ENCODE measurements around the gene SHC1.
"Not testable (repeated sequence)": the region's sequence is repeated elsewhere in the genome, so short reads cannot be mapped to it uniquely, and the experiment has no call there.

The SHC1 gene

DNA sequence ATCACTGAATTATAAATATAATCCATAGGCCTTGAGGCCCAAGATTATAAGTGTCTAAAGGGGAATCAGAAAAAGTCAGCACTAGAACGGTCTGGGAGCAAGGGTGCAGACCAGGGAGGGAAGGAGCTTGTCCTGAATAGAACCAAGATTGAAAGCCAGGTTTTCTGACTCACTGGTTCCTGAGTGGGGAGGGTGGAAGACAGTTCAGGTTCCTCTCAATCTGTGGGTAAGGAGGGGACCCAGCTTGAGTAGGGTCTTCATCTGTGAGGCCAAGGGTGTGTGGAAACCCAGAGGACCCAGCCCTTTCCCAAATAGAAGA is 23.7 kb upstream of the SHC1 start:
- no peak for FAIRE-seq

- FAIRE-seq = no peak
These were observed 23.2 kb upstream of the SHC1 start, which contains the start of gene LENEP for GRCh38 chr1:154993572-154994268. LENEP (plus strand) TSS chr1:154993586; CDS start chr1:154993608, 22 bp downstream.

DNA sequence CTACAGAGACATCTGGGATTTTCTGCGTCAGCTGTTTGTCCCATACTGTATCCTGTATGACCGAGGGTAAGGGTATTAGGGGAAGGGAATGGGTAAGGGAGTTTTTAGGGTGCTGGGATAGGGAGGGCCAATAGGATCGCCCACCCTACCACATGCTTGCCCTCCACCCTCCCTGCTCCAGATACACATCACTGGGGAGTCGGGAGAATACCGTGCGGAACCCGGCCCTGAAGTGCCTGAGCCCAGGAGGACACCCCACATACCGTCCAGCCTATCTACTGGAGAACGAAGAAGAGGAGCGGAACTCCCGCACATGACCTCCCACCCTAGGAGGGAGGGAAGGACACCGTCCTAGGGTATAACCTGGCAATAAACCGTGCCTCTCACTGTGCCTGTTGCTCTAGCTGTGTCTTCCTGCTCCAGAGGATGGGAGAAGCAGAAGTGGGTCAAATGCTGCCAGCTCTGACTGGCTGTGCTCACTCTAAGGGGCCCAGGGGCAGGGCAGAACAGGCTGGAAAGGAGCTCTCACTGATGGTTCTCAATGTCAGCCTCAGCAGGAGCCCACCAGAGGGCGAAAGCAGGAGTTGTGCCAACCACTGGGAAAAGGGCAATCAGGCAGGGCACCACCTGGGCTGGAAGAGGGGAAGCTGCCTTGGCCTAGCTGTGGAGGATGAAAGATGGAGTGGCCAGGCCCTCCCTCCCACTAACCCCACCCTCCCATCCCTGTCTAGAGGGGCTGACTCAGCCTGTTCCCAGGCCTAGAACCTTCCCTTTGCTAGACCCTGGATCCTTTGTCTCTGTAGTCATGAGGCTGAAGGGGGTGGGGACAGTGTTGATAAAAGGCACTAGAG is 22.4 kb upstream of the SHC1 start:
- no peak for FAIRE-seq

- no peak for FAIRE-seq
These were observed 19.7 kb upstream of the SHC1 start for GRCh38 chr1:154990276-154990675.

DNA sequence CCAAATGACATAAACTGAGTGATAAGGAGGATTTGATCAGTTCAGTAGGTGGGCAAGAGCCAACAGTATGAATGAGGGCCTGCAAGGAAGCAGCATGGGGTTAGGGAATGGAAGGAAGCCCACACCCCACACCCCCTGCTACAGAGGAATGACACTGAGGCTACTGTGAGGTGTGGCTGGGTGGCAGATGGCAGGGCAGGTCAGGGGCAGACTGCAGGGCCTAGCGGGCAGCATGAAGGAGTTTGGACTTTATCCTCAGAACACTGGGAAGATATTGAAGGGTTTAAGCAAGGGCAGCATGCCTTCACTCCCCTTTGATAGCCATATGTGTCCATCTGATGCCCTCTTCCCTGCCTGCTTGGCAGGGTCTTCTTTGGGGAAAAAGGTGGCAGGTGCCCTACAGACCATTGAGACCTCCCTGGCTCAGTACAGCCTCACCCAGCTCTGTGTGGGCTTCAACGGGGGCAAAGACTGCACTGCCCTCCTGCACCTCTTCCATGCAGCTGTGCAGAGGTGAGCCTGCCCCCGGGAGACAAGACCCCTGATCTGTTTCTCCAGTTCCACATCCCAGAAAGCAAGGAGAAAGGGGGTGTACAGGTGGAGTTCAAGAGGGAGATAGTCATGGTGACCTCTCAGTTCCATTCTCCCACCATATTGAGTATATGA is 18.8 kb upstream of the SHC1 start:
- no peak for FAIRE-seq

GRCh38 chr1:154988058-154988954 is 17.8 kb upstream of the SHC1 start:
- no peak for FAIRE-seq

DNA sequence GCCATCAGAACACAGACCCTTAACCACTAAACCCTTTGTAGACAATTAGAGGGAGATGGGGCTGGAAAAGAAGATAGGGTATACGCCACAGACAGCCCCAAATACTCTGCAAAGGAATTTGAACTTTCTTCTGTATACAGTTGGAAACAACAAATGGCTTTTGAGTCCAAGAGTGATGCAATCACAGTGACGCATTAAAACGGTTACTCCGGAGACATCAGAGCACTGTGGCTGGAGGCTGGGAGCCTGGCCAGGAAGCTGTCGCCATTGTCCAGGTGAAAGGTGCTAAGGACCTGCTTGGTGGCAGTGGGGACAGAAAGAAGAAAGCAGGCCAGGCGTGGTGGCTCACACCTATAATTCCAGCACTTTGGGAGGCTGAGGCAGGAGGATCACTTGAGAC is 16.8 kb upstream of the SHC1 start:
- FAIRE-seq = no peak

DNA sequence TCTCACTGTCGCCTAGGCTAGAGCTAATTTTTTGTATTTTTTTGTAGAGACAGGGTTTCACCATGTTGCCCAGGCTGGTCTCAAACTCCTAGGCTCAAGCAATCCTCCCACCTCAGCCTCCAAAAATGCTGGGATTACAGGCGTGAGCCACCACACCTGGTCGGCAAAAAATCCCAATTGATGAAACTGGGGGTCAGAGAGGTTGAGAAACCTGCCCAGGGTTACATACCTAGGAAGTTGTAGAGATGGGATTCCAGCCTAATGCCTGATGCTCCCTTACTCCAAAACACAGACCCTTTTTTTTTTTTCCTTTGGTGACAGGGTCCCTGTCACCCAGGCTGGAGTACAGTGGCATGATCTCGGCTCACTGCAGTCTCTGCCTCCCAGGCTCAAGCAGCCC is 16.2 kb upstream of the SHC1 start:
- not testable (repeated sequence) for FAIRE-seq

GRCh38 chr1:154983776-154984466 is 13.4 kb upstream of the SHC1 start:
- no peak for FAIRE-seq

DNA sequence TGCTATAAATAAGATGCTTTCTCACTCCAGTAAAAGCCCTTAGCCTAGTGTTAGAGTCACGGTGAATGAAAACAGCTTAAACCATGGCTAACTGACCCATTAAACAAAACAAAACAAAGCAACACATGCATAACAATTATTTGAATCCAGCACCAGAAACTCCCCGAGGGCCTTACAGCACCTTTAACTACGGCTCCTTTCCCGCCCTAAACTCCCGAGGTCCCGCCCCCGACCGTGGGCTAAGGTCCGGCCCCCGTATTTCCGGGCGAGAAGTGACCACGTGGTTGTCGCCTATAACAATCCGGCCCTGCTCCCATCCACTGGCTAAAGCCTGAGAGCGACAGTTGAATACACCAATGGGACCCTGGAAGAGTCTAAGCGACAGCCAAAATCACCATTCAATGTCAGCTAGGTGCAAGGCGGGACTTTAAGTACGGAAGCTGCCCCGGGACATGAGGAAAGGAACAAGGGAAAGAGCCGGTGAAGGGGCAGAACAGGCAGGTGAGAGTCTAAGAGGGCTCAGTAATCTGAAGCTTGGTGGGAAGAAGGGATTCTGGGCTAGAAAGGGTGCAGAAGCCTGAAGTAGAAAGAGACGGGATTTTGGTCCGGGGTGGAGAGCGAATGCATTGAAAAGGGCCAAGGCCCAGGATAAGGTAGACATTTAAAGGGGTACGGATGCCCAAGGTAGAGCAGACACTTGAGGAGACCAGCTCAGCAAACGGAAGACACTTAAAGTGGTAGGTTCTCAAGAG is 12.5 kb upstream of the SHC1 start, which contains the start of gene FLAD1:
FLAD1 (plus strand) TSS at position 448 of the 752 bp plus-strand sequence. CDS start 351 bp downstream, outside the sequence.
- peak; percentile 97 for FAIRE-seq

GRCh38 chr1:154982341-154982740 is 11.8 kb upstream of the SHC1 start:
- no peak for FAIRE-seq

DNA sequence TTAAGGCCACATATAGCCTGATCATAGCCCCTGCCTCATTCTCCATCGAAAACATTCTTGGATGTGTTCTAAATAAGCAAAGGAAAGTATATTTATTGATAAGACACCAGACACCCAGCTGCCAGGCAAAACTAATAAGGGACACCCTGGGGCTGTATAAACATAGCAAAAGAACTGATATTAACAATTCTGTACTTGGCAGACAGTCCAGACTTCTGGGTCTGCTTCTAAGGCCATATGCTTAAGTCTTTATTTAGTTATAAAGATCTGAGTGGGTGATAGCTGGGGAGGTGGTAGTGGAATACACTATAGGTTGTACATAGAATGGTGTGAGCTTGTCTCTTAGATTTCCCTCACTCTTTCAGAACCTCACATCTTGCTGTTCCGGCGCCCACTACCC is 7.8 kb upstream of the SHC1 start:
- no peak for FAIRE-seq

DNA sequence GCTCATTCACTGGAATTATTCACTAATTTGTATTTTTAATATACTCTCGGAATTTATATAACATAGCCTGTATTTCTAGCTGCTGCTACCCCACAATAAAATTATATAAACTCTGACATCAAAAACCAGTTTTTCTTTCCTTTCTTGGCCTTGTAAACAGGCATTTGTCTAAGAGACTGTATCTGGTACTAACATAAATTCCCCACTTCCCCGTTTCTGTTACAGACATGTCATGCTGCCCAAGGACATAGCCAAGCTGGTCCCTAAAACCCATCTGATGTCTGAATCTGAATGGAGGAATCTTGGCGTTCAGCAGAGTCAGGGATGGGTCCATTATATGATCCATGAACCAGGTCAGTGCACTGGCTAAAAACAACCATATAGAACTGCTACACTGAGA is 7.2 kb upstream of the SHC1 start:
- not testable (repeated sequence) for FAIRE-seq

GRCh38 chr1:154975409-154976059 is 5.0 kb upstream of the SHC1 start:
- no peak for FAIRE-seq

DNA sequence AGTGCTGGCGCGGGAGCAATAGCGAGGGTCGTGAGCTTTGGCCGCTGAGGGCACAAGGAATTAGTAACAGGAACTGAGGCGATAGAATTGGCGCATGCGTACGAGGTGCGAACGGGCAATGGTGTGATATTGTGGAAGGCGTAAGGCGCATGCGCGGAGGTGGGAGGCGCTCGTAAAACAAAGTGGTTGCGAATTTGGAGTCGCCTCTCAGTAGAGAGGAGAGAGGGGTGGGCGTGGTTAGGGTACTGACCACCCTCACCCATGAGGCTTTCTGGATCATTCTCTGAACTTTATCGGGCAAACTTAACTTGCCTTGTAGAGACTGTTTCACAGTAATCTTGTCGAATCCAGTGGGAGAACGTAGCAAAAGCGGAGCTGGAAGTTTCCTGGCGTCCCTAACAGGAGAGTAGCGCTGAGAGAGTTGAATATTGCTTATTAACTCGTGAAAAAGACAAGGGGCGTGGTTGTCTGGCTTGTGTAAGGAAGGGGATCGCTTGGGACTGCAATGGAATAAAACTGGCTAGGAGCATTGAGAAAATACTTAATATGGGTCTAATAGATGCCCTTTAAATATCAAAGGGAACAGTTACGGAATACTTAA is 4.4 kb upstream of the SHC1 start:
- no peak for FAIRE-seq

GRCh38 chr1:154974102-154974807 is 3.7 kb upstream of the SHC1 start, which contains the start of gene CKS1B:
CKS1B (plus strand) TSS chr1:154974681; CDS start chr1:154974746, 65 bp downstream.
- peak; percentile 99 for FAIRE-seq

DNA sequence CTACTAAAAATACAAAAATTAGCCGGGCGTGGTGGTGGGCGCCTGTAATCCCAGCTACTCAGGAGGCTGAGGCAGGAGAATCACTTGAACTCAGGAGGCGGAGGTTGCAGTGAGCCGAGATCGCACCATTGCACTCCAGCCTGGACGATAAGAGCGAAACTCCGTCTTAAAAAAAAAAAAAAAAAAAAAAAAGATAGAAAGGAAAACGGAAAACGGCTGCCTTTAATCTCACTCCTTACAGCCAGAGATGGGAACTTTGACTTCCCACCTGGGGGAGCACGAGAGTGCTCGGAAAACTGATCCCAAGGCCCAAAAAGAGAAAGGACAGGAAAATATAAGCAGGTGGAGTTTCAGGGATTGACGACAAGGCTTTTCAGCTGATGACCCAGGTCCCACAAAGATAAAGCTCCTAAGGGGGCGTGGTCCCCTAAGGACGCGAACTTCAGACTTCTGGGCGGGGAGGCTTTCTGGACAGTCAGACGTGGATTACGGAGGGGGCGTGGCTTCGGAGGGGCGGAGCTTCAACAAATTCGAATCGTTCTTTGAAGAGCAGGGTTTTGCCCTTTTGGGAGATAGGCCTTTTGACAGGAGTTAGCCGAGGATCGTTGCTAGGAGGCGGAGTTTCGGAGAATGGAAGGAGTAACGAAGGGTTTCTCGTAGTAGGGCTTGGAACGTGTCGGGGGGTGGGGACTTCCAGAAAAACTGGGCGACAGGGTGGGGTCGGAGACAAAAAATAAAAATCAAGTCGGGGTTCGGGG is 3.0 kb upstream of the SHC1 start:
- peak; percentile 97 for FAIRE-seq

DNA sequence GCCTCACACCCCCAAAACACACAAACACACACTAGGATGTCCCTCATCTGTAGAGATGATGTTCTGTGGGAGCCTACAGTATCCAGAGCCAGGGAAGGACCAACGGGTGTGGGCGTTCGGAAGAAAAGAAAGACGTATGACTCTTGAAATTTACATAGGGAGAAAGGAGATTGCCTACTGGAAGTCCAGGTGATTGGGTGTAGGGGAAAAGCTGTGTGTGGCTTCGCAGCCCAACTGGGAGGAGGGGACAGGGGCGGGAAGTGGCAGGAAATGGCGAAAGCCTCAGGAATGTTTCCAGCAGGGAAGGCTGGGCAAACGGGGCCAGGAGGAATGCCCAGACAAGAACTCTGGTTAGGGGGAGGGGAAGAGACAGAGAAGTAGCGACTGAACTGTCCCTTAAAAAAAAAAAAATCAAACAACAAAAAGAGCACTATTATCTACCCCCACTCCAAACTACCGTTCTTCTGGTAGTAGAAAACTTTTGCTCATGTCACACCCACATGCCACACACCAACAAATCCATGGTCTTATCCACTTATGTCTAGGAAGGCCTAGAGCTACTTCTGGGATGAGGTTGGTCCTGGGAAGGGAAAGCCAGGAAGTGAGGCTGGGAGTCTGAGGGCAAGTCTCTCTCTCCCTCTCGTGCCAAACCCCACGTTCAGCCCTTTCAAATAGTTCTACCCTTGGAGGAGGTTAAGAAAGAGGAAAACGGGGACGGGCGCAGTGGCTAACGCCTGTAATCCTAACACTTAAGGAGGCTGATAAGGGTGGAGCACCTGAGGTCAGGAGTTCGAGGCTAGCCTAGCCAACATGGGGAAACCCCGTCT is 2.2 kb upstream of the SHC1 start:
- FAIRE-seq = peak; percentile 98

Data from G401.6 (cell line).